K562 (cell line): ENCODE measurements around the gene ETV2. TPM values are rescaled to one million over a fixed set of nuclear protein-coding genes. Genes with fewer than 3 reads are reported as not detected.

Experiments used
- ATAC-seq: fragments of 200-7000 bp; cut with Tn5 transposase; 3 replicates; pipeline ENCODE4 v1.9.1; 2020; ENCODE audit warnings: moderate library complexity
- BruUV-seq: library from RNA; stranded (reverse); fragments of 400-500 nt; replicated peaks from 2 replicates; lab custom pipeline; 2021; lab: Mats Ljungman, UMichigan
- CTCF ChIA-PET: fragments of 300-600 bp; formaldehyde crosslinking; extraction: SDS; loops from one replicate; lab custom pipeline; 2021; ENCODE audit warnings: low intra/inter-chr PET ratio; lab: Yijun Ruan, JAX
- POLR2A ChIA-PET: fragments of 300-600, 350-650 bp; sonication (Branson Sonifier 250); formaldehyde crosslinking; extraction: SDS; loops from one replicate; lab custom pipeline; 2021; ENCODE audit warnings: antibody characterized with exemption, inconsistent platforms; lab: Yijun Ruan, JAX
- DNase-seq, 4 experiments: peaks; one replicate each; pipeline versions ENCODE4 v3.0.0 to v3.0.0-alpha.2; 2011 to 2018; ENCODE audit warnings: low spot score in 3 of 4, mixed read lengths in 3 of 4; ENCODE audit errors: extremely low read depth in 1 of 4
- FAIRE-seq: peaks from 2 replicates; lab custom pipeline; 2011; peaks lifted over from hg19 to GRCh38; lab: Jason Lieb, UNC
- H2AFZ ChIP-seq: 2 replicates; pipeline ENCODE4 v1.6.0; 2011; ENCODE audit warnings: low read depth, low read length, control low read depth, inconsistent platforms
- H3K27ac ChIP-seq: fragments of 200-600 bp; 3 replicates; pipeline ENCODE4 v1.8.0; 2011; ENCODE audit warnings: low read depth, mild to moderate bottlenecking, control low read depth, inconsistent platforms, low read length, moderate library complexity, mixed read lengths; ENCODE audit errors: extremely low read depth
- H3K27me3 ChIP-seq, 2 experiments: fragments of 300-600 bp in 1 of 2; 2 replicates in 1 of 2; 3 replicates in 1 of 2; pipeline versions ENCODE4 v1.6.0 to v1.8.0; 2011; ENCODE audit warnings: inconsistent platforms in 2 of 2, low read length in 2 of 2, mild to moderate bottlenecking in 1 of 2, mixed read lengths in 1 of 2, moderate library complexity in 1 of 2; ENCODE audit not compliant: control insufficient read depth in 2 of 2, insufficient read depth in 2 of 2
- H3K36me3 ChIP-seq: fragments of 300-600 bp; 3 replicates; pipeline ENCODE4 v1.8.0; 2011; ENCODE audit warnings: mild to moderate bottlenecking, low read length, inconsistent platforms; ENCODE audit not compliant: control insufficient read depth, insufficient read depth
- H3K4me1 ChIP-seq, 2 experiments: fragments of 200-600 bp in 1 of 2; replicated peaks in 1 of 2; 2 replicates in 1 of 2; 3 replicates in 1 of 2; pipeline versions ENCODE4 v1.5.1 to v1.8.0; 2011; ENCODE audit warnings: inconsistent platforms in 2 of 2, low read length in 2 of 2, mild to moderate bottlenecking in 1 of 2, mixed read lengths in 1 of 2, moderate library complexity in 1 of 2; ENCODE audit not compliant: control insufficient read depth in 2 of 2, insufficient read depth in 2 of 2
- H3K4me2 ChIP-seq: 2 replicates; pipeline ENCODE4 v1.6.1; 2011; ENCODE audit warnings: low read length, control low read depth, inconsistent platforms, mixed read lengths; ENCODE audit not compliant: insufficient read depth
- H3K4me3 ChIP-seq: fragments of 200-600 bp; sonication (generic), shearing (Covaris generic); 2 replicates; pipeline ENCODE4 v1.5.1; 2016; ENCODE audit warnings: control low read depth, inconsistent platforms
- H3K79me2 ChIP-seq: fragments of 200-600 bp; 3 replicates; pipeline ENCODE4 v1.8.0; 2011; ENCODE audit warnings: low read length, inconsistent platforms; ENCODE audit not compliant: control insufficient read depth, insufficient read depth
- H3K9ac ChIP-seq, 2 experiments: 2 replicates each; pipeline versions ENCODE4 v1.6.0 to v1.6.1; 2011; ENCODE audit warnings: low read depth in 2 of 2, low read length in 2 of 2, control low read depth in 1 of 2, inconsistent platforms in 1 of 2, mild to moderate bottlenecking in 1 of 2, mixed read lengths in 1 of 2; ENCODE audit not compliant: insufficient read depth in 1 of 2
- H3K9me1 ChIP-seq: one replicate; pipeline ENCODE4 v1.6.0; 2011; ENCODE audit warnings: inconsistent platforms, mild to moderate bottlenecking, low read length, moderate library complexity; ENCODE audit not compliant: control insufficient read depth, insufficient read depth
- H3K9me3 ChIP-seq: replicated peaks from 2 replicates; pipeline ENCODE4 v1.5.1; 2011; ENCODE audit warnings: low read depth, low read length, inconsistent platforms; ENCODE audit not compliant: control insufficient read depth, insufficient read depth
- H4K20me1 ChIP-seq: replicated peaks from 2 replicates; pipeline ENCODE4 v1.6.1; 2011; ENCODE audit warnings: low read length, inconsistent platforms, mixed read lengths; ENCODE audit not compliant: control insufficient read depth, insufficient read depth
- ERF ChIP-seq: fragments of 450-650 bp; formaldehyde crosslinking; IDR thresholded peaks from 2 replicates; pipeline ENCODE4 v1.4.0; 2020; ENCODE audit warnings: mild to moderate bottlenecking, mixed read lengths
- MCM2 ChIP-seq: fragments of 450-650 bp; IDR thresholded peaks from 2 replicates; pipeline ENCODE4 v1.6.1; 2017; ENCODE audit warnings: low read depth, mild to moderate bottlenecking
- MECOM ChIP-seq: fragments of 250-450 bp; sonication (Bioruptor Pico); IDR thresholded peaks from 2 replicates; pipeline ENCODE4 v1.8.0; 2022; ENCODE audit warnings: inconsistent platforms
- POLR2G ChIP-seq: fragments of 200-400 bp; formaldehyde crosslinking; IDR thresholded peaks from 2 replicates; pipeline ENCODE4 v1.6.1; 2017; ENCODE audit warnings: low read depth, mild to moderate bottlenecking, antibody characterized with exemption, low read length, moderate library complexity
- PRDM10 ChIP-seq: fragments of 450-650 bp; IDR thresholded peaks from 2 replicates; pipeline ENCODE4 v1.6.1; 2018; ENCODE audit not compliant: partially characterized antibody
- RBFOX2 ChIP-seq: fragments of 200-400 bp; formaldehyde crosslinking; IDR thresholded peaks from 2 replicates; pipeline ENCODE4 v1.6.1; 2017; ENCODE audit warnings: low read depth, mild to moderate bottlenecking, low read length, moderate library complexity
- THAP12 ChIP-seq: fragments of 250-450 bp; sonication (Bioruptor Pico); IDR thresholded peaks from 2 replicates; pipeline ENCODE4 v1.9.0; 2021; ENCODE audit warnings: mild to moderate bottlenecking, inconsistent platforms
- TRIM24 ChIP-seq, 2 experiments: fragments of 450-650 bp; IDR thresholded peaks; 2 replicates each; pipeline ENCODE4 v1.6.1; 2016
- ZNF778 ChIP-seq: fragments of 450-650 bp; formaldehyde crosslinking; IDR thresholded peaks from 2 replicates; pipeline ENCODE4 v1.4.0; 2020; ENCODE audit warnings: mild to moderate bottlenecking, moderate library complexity
- WGBS: fragments of 100-300 bp; shearing (Covaris generic); methylation state at CpG from one replicate; pipeline ENCODE4 v1.1.6; 2016; ENCODE audit warnings: low coverage, mixed read lengths; ENCODE audit not compliant: insufficient coverage; ENCODE audit errors: missing lambda C conversion rate; 5-methylcytosine and 5-hydroxymethylcytosine counted together
- in situ Hi-C: fragments of 300-500 bp; cut with MboI; formaldehyde crosslinking; loops from 4 replicates; pipeline ENCODE4 v1.15.0; 2018; ENCODE audit warnings: inconsistent platforms, mixed read lengths
- intact Hi-C: fragments of 100-400 bp; cut with micrococcal nuclease; formaldehyde crosslinking; loops from 2 replicates; pipeline ENCODE4 v1.14.2; 2022
- polyA plus RNA-seq, 8 experiments: library from polyadenylated mRNA; depleted of rRNA in 4 of 8; stranded (reverse) in 5 of 8; unstranded in 3 of 8; fragments of >200 nt; fragmentation: Nextera tagmentation in 2 of 8; fragmentation: Illumina TruSeq in 1 of 8; extraction: Ambion mirVana in 2 of 8; extraction: Trizol in 1 of 8; gene quantifications; 2 replicates each; pipeline versions ENCODE4 v1.2.1 to v1.2.3, GENCODE V29; 2011 to 2014; ENCODE audit warnings: inconsistent platforms in 1 of 8, missing spikeins in 1 of 8
- total RNA-seq, 7 experiments: library from RNA; depleted of rRNA in 6 of 7; stranded (reverse); fragments of >200 nt in 6 of 7; fragmentation: Illumina TruSeq in 2 of 7; extraction: Trizol in 2 of 7; gene quantifications; 2 replicates each; pipeline versions ENCODE4 v1.2.1 to v1.2.3, GENCODE V29; 2011 to 2021; ENCODE audit warnings: low replicate concordance in 1 of 7

The ETV2 gene
- total and polyA plus RNA-seq, 9 of the 15 experiments (the other 6 are each of a cell fraction or from before 2014, with no cell fraction given) = 0.11 to 3.7 (median 0.55) TPM

GRCh38 chr19:35620001-35620400 lies 21.5 kb upstream of the ETV2 start:
- BruUV-seq = no TSS peak
- Histone ChIP-seq H3K4me1 (peaks cover 0 to 28% of the 10 kb centered on the region in 2 experiments; a peak in 2 of 5 replicates), H3K4me2 (no peak overlapping the region), H3K9ac (peak overlapping the region in 1 of 2 experiments; percentile 17; a peak in 2 of 4 replicates), H3K27ac (no peak overlapping the region), H3K4me3 (no peak overlapping the region), H3K79me2 (no peaks in the 10 kb centered on the region), H2AFZ (no peak overlapping the region), H3K36me3 (peaks cover 44% of the 10 kb centered on the region; the same call in 2 of the 3 replicates), H4K20me1 (no peaks in the 10 kb centered on the region), H3K9me3 (no peaks in the 10 kb centered on the region), H3K27me3 (no peaks in the 10 kb centered on the region), H3K9me1 (no peaks in the 10 kb centered on the region)
- DNase-seq = no peak
- TF ChIP-seq POLR2G (peak; percentile 57; the same call in 1 of the 2 replicates), MECOM (no peak), RBFOX2 (peak; percentile 46)
- in situ Hi-C loops (no loop called here), intact Hi-C loops (no loop called here)
- ChIA-PET POLR2A (no interaction called here), CTCF (no interaction called here)
- WGBS = 93% methylated on average over 16 of the region's 17 CpGs
- no peak for ATAC-seq
- FAIRE-seq = no peak

- ChIA-PET CTCF (no interaction called here), POLR2A (interaction anchor here (0.6 kb wide), 1 partner anchor 28 kb away, joined by 3 read pairs; no protein-coding TSS in a partner anchor)
- Histone ChIP-seq H3K9ac (peak overlapping the region in 1 of 2 experiments; percentile 35; a peak in 1 of 4 replicates), H3K27ac (no peak overlapping the region), H3K4me3 (no peak overlapping the region), H3K9me3 (no peaks in the 10 kb centered on the region), H3K4me2 (no peak overlapping the region), H3K79me2 (no peaks in the 10 kb centered on the region), H3K36me3 (peaks cover 32% of the 10 kb centered on the region; the same call in 2 of the 3 replicates), H2AFZ (no peak overlapping the region), H3K9me1 (no peaks in the 10 kb centered on the region), H3K27me3 (no peaks in the 10 kb centered on the region), H3K4me1 (peaks cover 0 to 26% of the 10 kb centered on the region in 2 experiments; a peak in 2 of 5 replicates), H4K20me1 (no peaks in the 10 kb centered on the region)
- in situ Hi-C loops (no loop called here), intact Hi-C loops (no loop called here)
- ATAC-seq (no peak), FAIRE-seq (no peak), DNase-seq (no peak)
- BruUV-seq = no TSS peak
- 86% methylated on average over 8 of the region's 9 CpGs for WGBS
- TF ChIP-seq ZNF778 (CRISPR knock-in tag) = no peak
- no peak for TF ChIP-seq MCM2
- TF ChIP-seq ERF (CRISPR knock-in tag) = no peak
- no peak for TF ChIP-seq TRIM24 (IDR thresholded peaks at IDR 0.05)
- TF ChIP-seq PRDM10 = no peak
- TF ChIP-seq THAP12 = no peak
Observed at GRCh38 chr19:35621708-35622107, 19.8 kb upstream of the ETV2 start.
